ENCODE results near the gene PIP4K2A. TPM values are rescaled to one million over a fixed set of nuclear protein-coding genes. Genes with fewer than 3 reads are reported as not detected.
"Not testable (repeated sequence)": the region's sequence is repeated elsewhere in the genome, so short reads cannot be mapped to it uniquely, and the experiment has no call there.

PIP4K2A gene
- polyA plus RNA-seq, 4 donors: 4.5 to 11.3 (median 9.0) TPM

GRCh38 chr10:22744858-22745257 is 30.5 kb upstream of the PIP4K2A start:
- FAIRE-seq: not testable (repeated sequence)

GRCh38 chr10:22742678-22743077 is 28.3 kb upstream of the PIP4K2A start:
- Histone ChIP-seq H3K9me3 (ENCODE audit: control insufficient read depth in 2 of 2, insufficient read depth in 1 of 2, low read depth in 1 of 2, low read length in 1 of 2) (no peaks in the 10 kb centered on the region), H3K27ac (ENCODE audit: low read depth in 1 of 3, low read length in 2 of 3) (no peak overlapping the region), H3K27me3 (ENCODE audit: control insufficient read depth in 3 of 3, insufficient read depth in 3 of 3, low read length in 3 of 3) (no peaks in the 10 kb centered on the region), H3K4me1 (ENCODE audit: control insufficient read depth in 3 of 3, insufficient read depth in 2 of 3, low read depth in 1 of 3, low read length in 2 of 3) (no peaks in the 10 kb centered on the region), H3K4me3 (ENCODE audit: low read depth in 1 of 3, low read length in 3 of 3) (no peak overlapping the region), H3K36me3 (ENCODE audit: control insufficient read depth in 3 of 3, insufficient read depth in 2 of 3, low read depth in 1 of 3, low read length in 3 of 3) (no peaks in the 10 kb centered on the region)
- FAIRE-seq (no peak), DNase-seq (no peak)
- 87 to 92% (median 89%) methylated on average over 1 of the region's 1 CpG for WGBS, 3 donors

More at GRCh38 chr10:22744858-22745257, 30.5 kb upstream of the PIP4K2A start:
- not testable (repeated sequence) for DNase-seq; H3K4me1 ChIP-seq (ENCODE audit: control insufficient read depth in 3 of 3, insufficient read depth in 2 of 3, low read depth in 1 of 3, low read length in 2 of 3); H3K36me3 ChIP-seq (ENCODE audit: control insufficient read depth in 3 of 3, insufficient read depth in 2 of 3, low read depth in 1 of 3, low read length in 3 of 3); H3K4me3 ChIP-seq (ENCODE audit: low read depth in 1 of 3, low read length in 3 of 3); H3K27ac ChIP-seq (ENCODE audit: low read depth in 1 of 3, low read length in 2 of 3); H3K9me3 ChIP-seq (ENCODE audit: control insufficient read depth in 2 of 2, insufficient read depth in 1 of 2, low read depth in 1 of 2, low read length in 1 of 2); H3K27me3 ChIP-seq (ENCODE audit: control insufficient read depth in 3 of 3, insufficient read depth in 3 of 3, low read length in 3 of 3)
- 60 to 91% (median 85%) methylated on average over 2 of the region's 2 CpGs for WGBS, 3 donors

GRCh38 chr10:22741631-22742030 is 27.3 kb upstream of the PIP4K2A start:
- H3K27me3 ChIP-seq (ENCODE audit: control insufficient read depth in 3 of 3, insufficient read depth in 3 of 3, low read length in 3 of 3); H3K36me3 ChIP-seq (ENCODE audit: control insufficient read depth in 3 of 3, insufficient read depth in 2 of 3, low read depth in 1 of 3, low read length in 3 of 3); DNase-seq; H3K4me3 ChIP-seq (ENCODE audit: low read depth in 1 of 3, low read length in 3 of 3); H3K4me1 ChIP-seq (ENCODE audit: control insufficient read depth in 3 of 3, insufficient read depth in 2 of 3, low read depth in 1 of 3, low read length in 2 of 3); FAIRE-seq; H3K9me3 ChIP-seq (ENCODE audit: control insufficient read depth in 2 of 2, insufficient read depth in 1 of 2, low read depth in 1 of 2, low read length in 1 of 2); H3K27ac ChIP-seq (ENCODE audit: low read depth in 1 of 3, low read length in 2 of 3): not testable (repeated sequence)
- 85 to 90% (median 89%) methylated on average over 4 of the region's 4 CpGs for WGBS, 3 donors

GRCh38 chr10:22740180-22740579 is 25.8 kb upstream of the PIP4K2A start:
- FAIRE-seq (no peak), DNase-seq (no peak)
- Histone ChIP-seq H3K4me3 (ENCODE audit: low read depth in 1 of 3, low read length in 3 of 3) (no peak overlapping the region), H3K27me3 (ENCODE audit: control insufficient read depth in 3 of 3, insufficient read depth in 3 of 3, low read length in 3 of 3) (no peaks in the 10 kb centered on the region), H3K4me1 (ENCODE audit: control insufficient read depth in 3 of 3, insufficient read depth in 2 of 3, low read depth in 1 of 3, low read length in 2 of 3) (no peaks in the 10 kb centered on the region), H3K36me3 (ENCODE audit: control insufficient read depth in 3 of 3, insufficient read depth in 2 of 3, low read depth in 1 of 3, low read length in 3 of 3) (no peaks in the 10 kb centered on the region), H3K27ac (ENCODE audit: low read depth in 1 of 3, low read length in 2 of 3) (no peak overlapping the region), H3K9me3 (ENCODE audit: control insufficient read depth in 2 of 2, insufficient read depth in 1 of 2, low read depth in 1 of 2, low read length in 1 of 2) (no peaks in the 10 kb centered on the region)
- 66 to 75% (median 72%) methylated on average over 2 of the region's 2 CpGs for WGBS, 3 donors

- H3K4me3 ChIP-seq (ENCODE audit: low read depth in 1 of 3, low read length in 3 of 3): no peak overlapping the region
- H3K27me3 ChIP-seq (ENCODE audit: control insufficient read depth in 3 of 3, insufficient read depth in 3 of 3, low read length in 3 of 3): no peaks in the 10 kb centered on the region
- H3K36me3 ChIP-seq (ENCODE audit: control insufficient read depth in 3 of 3, insufficient read depth in 2 of 3, low read depth in 1 of 3, low read length in 3 of 3): no peaks in the 10 kb centered on the region
- 64 to 76% (median 69%) methylated on average over 1 of the region's 1 CpG for WGBS, 3 donors
- H3K9me3 ChIP-seq (ENCODE audit: control insufficient read depth in 2 of 2, insufficient read depth in 1 of 2, low read depth in 1 of 2, low read length in 1 of 2): no peaks in the 10 kb centered on the region
- no peak overlapping the region for H3K27ac ChIP-seq (ENCODE audit: low read depth in 1 of 3, low read length in 2 of 3)
- DNase-seq: no peak
- FAIRE-seq: no peak
- H3K4me1 ChIP-seq (ENCODE audit: control insufficient read depth in 3 of 3, insufficient read depth in 2 of 3, low read depth in 1 of 3, low read length in 2 of 3): no peaks in the 10 kb centered on the region
These were observed 23.2 kb upstream of the PIP4K2A start for GRCh38 chr10:22737587-22737986.

GRCh38 chr10:22736134-22736533 is 21.8 kb upstream of the PIP4K2A start:
- FAIRE-seq: no peak
- Histone ChIP-seq H3K27ac (ENCODE audit: low read depth in 1 of 3, low read length in 2 of 3) (no peak overlapping the region), H3K4me3 (ENCODE audit: low read depth in 1 of 3, low read length in 3 of 3) (no peak overlapping the region), H3K4me1 (ENCODE audit: control insufficient read depth in 3 of 3, insufficient read depth in 2 of 3, low read depth in 1 of 3, low read length in 2 of 3) (no peaks in the 10 kb centered on the region), H3K36me3 (ENCODE audit: control insufficient read depth in 3 of 3, insufficient read depth in 2 of 3, low read depth in 1 of 3, low read length in 3 of 3) (no peaks in the 10 kb centered on the region), H3K27me3 (ENCODE audit: control insufficient read depth in 3 of 3, insufficient read depth in 3 of 3, low read length in 3 of 3) (no peaks in the 10 kb centered on the region), H3K9me3 (ENCODE audit: control insufficient read depth in 2 of 2, insufficient read depth in 1 of 2, low read depth in 1 of 2, low read length in 1 of 2) (no peaks in the 10 kb centered on the region)
- no peak for DNase-seq

GRCh38 chr10:22733992-22734391 is 19.6 kb upstream of the PIP4K2A start:
- Histone ChIP-seq H3K27me3 (ENCODE audit: control insufficient read depth in 3 of 3, insufficient read depth in 3 of 3, low read length in 3 of 3) (no peaks in the 10 kb centered on the region), H3K36me3 (ENCODE audit: control insufficient read depth in 3 of 3, insufficient read depth in 2 of 3, low read depth in 1 of 3, low read length in 3 of 3) (no peaks in the 10 kb centered on the region), H3K9me3 (ENCODE audit: control insufficient read depth in 2 of 2, insufficient read depth in 1 of 2, low read depth in 1 of 2, low read length in 1 of 2) (no peaks in the 10 kb centered on the region), H3K4me3 (ENCODE audit: low read depth in 1 of 3, low read length in 3 of 3) (no peak overlapping the region), H3K27ac (ENCODE audit: low read depth in 1 of 3, low read length in 2 of 3) (no peak overlapping the region), H3K4me1 (ENCODE audit: control insufficient read depth in 3 of 3, insufficient read depth in 2 of 3, low read depth in 1 of 3, low read length in 2 of 3) (no peaks in the 10 kb centered on the region)
- FAIRE-seq: no peak
- WGBS, 3 donors: 93 to 97% (median 93%) methylated on average over 3 of the region's 3 CpGs
- no peak for DNase-seq

GRCh38 chr10:22727663-22728062 is 13.3 kb upstream of the PIP4K2A start:
- Histone ChIP-seq H3K27me3 (ENCODE audit: control insufficient read depth in 3 of 3, insufficient read depth in 3 of 3, low read length in 3 of 3) (no peaks in the 10 kb centered on the region), H3K36me3 (ENCODE audit: control insufficient read depth in 3 of 3, insufficient read depth in 2 of 3, low read depth in 1 of 3, low read length in 3 of 3) (no peaks in the 10 kb centered on the region), H3K4me3 (ENCODE audit: low read depth in 1 of 3, low read length in 3 of 3) (no peak overlapping the region), H3K27ac (ENCODE audit: low read depth in 1 of 3, low read length in 2 of 3) (no peak overlapping the region), H3K9me3 (ENCODE audit: control insufficient read depth in 2 of 2, insufficient read depth in 1 of 2, low read depth in 1 of 2, low read length in 1 of 2) (no peaks in the 10 kb centered on the region), H3K4me1 (ENCODE audit: control insufficient read depth in 3 of 3, insufficient read depth in 2 of 3, low read depth in 1 of 3, low read length in 2 of 3) (no peaks in the 10 kb centered on the region)
- 63 to 74% (median 64%) methylated on average over 3 of the region's 3 CpGs for WGBS, 3 donors
- DNase-seq: no peak
- FAIRE-seq: no peak

- H3K27ac ChIP-seq (ENCODE audit: low read depth in 1 of 3, low read length in 2 of 3): no peak overlapping the region
- no peaks in the 10 kb centered on the region for H3K4me1 ChIP-seq (ENCODE audit: control insufficient read depth in 3 of 3, insufficient read depth in 2 of 3, low read depth in 1 of 3, low read length in 2 of 3)
- H3K36me3 ChIP-seq (ENCODE audit: control insufficient read depth in 3 of 3, insufficient read depth in 2 of 3, low read depth in 1 of 3, low read length in 3 of 3): no peaks in the 10 kb centered on the region
- WGBS, 3 donors: 50 to 69% (median 66%) methylated on average over 2 of the region's 2 CpGs
- H3K27me3 ChIP-seq (ENCODE audit: control insufficient read depth in 3 of 3, insufficient read depth in 3 of 3, low read length in 3 of 3): no peaks in the 10 kb centered on the region
- H3K4me3 ChIP-seq (ENCODE audit: low read depth in 1 of 3, low read length in 3 of 3): no peak overlapping the region
- DNase-seq (no peak), FAIRE-seq (no peak)
- H3K9me3 ChIP-seq (ENCODE audit: control insufficient read depth in 2 of 2, insufficient read depth in 1 of 2, low read depth in 1 of 2, low read length in 1 of 2): no peaks in the 10 kb centered on the region
These were observed 12.7 kb upstream of the PIP4K2A start for GRCh38 chr10:22727112-22727511.

All from small intestine (tissue), 7 donors.